T-helper 2 cell treated with Interferon-gamma antibody and Interleukin-4, amounts not matched to agents 5 μg/mL and 100 μg/mL, for 36 hours (primary cell): ENCODE results near the gene NEIL1.
"Not testable (repeated sequence)": the region's sequence is repeated elsewhere in the genome, so short reads cannot be mapped to it uniquely, and the experiment has no call there.

ENCODE experiments used
- DNase-seq: peaks from one replicate; pipeline ENCODE4 v3.0.0; 2021; ENCODE audit warnings: low spot score
- H3K27ac Mint-ChIP-seq: one replicate; pipeline ENCODE4 v1.8.0; 2021; ENCODE audit warnings: mild to moderate bottlenecking, mixed read lengths
- H3K27me3 Mint-ChIP-seq: one replicate; pipeline ENCODE4 v1.8.0; 2021; ENCODE audit warnings: low read depth, mixed read lengths
- H3K36me3 Mint-ChIP-seq: one replicate; pipeline ENCODE4 v1.8.0; 2021; ENCODE audit warnings: low read depth, mixed read lengths
- H3K4me1 Mint-ChIP-seq: one replicate; pipeline ENCODE4 v1.8.0; 2021; ENCODE audit warnings: low read depth, mixed read lengths
- H3K4me3 Mint-ChIP-seq: one replicate; pipeline ENCODE4 v1.8.0; 2022; ENCODE audit warnings: mild to moderate bottlenecking, moderate library complexity, mixed read lengths
- H3K9me3 Mint-ChIP-seq: one replicate; pipeline ENCODE4 v1.8.0; 2021; ENCODE audit warnings: mixed read lengths

Gene NEIL1

DNA sequence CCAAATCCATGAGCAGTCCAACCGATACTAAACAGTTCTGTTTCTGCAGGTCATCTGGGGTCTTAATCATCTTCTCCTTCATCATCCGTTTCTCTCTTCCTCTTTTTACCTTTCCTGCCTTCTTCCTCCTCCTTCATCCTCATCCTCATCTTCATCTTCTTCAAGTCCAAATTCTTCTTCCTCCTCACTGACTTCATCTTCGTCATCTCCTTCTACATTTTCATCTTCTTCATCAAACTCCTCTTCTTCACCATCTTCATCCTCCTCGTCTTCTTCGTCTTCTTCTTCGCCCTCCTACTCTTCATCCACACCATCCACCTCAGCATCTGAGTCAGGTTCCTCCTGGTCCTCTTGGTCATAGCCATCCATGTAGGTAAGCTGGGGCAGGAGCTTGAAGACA lies 25.1 kb upstream of the NEIL1 start:
- no peak for DNase-seq
- Mint-ChIP-seq H3K27me3 (peaks cover 8% of the 10 kb centered on the region), H3K36me3 (no peaks in the 10 kb centered on the region), H3K9me3 (no peaks in the 10 kb centered on the region), H3K4me3 (no peak overlapping the region), H3K4me1 (no peaks in the 10 kb centered on the region), H3K27ac (no peak overlapping the region)

DNA sequence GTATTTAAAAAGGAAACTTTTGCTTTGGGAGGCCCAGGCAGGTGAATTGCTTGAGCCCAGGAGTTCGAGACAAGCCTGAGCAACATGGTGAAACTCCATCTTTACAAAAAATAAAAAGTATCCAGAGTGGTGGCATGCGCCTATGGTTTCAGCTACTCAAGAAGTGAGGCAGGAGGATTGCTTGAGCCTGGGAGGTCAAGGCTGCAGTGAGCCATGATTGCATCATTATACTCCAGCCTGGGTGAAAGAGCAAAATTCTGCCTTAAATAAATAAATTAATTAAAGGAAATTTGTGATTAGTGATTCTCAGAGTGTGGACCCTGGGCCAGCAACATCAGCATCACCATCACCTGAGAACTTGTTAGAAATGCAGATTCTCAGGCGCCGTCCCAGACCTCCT lies 20.9 kb upstream of the NEIL1 start:
- Mint-ChIP-seq H3K4me3 (no peak overlapping the region), H3K27ac (no peak overlapping the region), H3K36me3 (no peaks in the 10 kb centered on the region), H3K9me3 (no peaks in the 10 kb centered on the region), H3K4me1 (no peaks in the 10 kb centered on the region), H3K27me3 (peaks cover 6% of the 10 kb centered on the region)
- DNase-seq = no peak

DNA sequence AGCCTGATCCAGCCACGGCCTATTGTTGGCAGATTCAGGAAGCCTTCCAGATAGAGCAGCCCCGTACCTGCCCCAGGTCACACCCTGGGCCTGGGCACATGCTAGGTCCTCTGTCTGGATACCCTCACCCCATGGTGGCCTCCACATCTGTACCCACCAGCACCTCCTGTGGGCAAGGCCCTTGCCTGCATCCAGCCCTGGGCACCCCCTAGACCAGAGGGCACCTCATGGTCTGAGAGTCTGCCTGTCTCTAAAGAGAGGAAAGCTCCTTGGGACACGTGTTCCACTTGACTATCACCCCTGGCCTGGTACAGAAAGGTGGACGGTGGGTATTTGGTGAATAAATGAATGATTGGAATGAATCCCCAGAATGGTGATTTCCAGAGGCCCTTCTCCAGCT lies 19.8 kb upstream of the NEIL1 start:
- Mint-ChIP-seq H3K4me1 (no peaks in the 10 kb centered on the region), H3K4me3 (no peak overlapping the region), H3K27ac (no peak overlapping the region), H3K9me3 (no peaks in the 10 kb centered on the region), H3K36me3 (no peaks in the 10 kb centered on the region), H3K27me3 (peaks cover 1% of the 10 kb centered on the region)
- no peak for DNase-seq

DNA sequence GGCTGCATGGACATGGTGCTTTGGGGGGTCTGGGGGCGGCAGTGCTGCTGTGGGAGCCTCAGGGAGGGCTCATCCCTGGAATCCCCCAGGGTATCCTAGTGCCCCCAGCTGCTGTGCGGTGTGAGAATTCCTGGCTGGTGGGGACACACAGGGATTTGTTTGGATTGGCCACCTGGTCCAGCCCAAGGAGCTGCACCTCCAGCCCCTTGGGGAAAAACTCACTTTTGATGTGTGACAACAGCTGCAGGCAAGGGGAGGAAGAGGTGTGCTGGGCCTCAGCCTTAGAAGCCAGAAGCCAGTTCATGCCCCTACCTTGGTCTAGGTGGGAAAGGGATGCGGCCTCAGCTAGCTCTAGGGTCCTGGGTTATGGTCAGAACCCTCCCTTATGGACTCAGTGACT lies 19.3 kb upstream of the NEIL1 start:
- Mint-ChIP-seq H3K27ac (no peak overlapping the region), H3K36me3 (no peaks in the 10 kb centered on the region), H3K4me3 (no peak overlapping the region), H3K4me1 (no peaks in the 10 kb centered on the region), H3K27me3 (no peaks in the 10 kb centered on the region), H3K9me3 (no peaks in the 10 kb centered on the region)
- no peak for DNase-seq

DNA sequence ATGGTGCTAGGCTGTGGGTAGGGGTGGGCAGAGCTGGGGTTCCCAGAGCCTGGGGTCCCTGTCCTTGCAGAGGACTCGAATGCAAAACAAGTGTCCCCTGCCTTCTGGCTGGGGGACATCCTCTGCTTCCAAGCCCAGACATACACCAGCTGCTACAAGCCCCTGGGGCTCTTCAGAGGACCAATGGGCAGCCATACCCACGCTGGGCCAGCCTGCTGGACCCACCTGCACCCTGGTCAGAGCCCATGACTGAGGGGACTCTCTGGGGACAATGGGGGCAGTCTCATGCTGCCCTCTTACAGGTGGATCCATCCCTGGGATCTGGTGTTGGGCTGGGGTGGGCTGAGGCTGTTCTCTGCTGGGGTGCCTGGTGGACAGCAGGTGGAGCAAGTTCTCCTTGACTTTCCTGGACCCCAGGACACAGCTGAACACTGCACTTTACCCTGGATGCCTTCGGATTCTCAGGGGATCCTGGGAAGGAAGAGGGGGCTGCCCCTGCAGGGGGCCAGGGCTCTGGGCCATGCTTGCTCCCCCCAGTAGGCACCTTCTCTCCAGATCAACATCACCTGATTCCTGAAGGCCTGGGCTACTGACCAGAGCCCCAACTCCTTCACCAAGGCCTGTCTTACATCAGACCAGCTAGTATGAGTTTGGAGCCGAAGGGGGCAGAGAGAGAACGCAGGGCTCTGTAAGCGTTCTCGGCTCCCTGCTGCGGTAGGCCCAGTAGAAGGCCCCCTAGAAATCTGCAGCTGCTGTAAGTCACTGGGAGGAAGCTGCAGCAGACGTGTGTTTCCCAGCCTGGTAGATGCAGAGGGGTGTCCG lies 18.1 kb upstream of the NEIL1 start:
- H3K36me3 Mint-ChIP-seq = no peaks in the 10 kb centered on the region
- H3K9me3 Mint-ChIP-seq = no peaks in the 10 kb centered on the region
- no peak overlapping the region for H3K4me3 Mint-ChIP-seq
- DNase-seq = no peak
- H3K27ac Mint-ChIP-seq = no peak overlapping the region
- H3K27me3 Mint-ChIP-seq = no peaks in the 10 kb centered on the region
- no peaks in the 10 kb centered on the region for H3K4me1 Mint-ChIP-seq

DNA sequence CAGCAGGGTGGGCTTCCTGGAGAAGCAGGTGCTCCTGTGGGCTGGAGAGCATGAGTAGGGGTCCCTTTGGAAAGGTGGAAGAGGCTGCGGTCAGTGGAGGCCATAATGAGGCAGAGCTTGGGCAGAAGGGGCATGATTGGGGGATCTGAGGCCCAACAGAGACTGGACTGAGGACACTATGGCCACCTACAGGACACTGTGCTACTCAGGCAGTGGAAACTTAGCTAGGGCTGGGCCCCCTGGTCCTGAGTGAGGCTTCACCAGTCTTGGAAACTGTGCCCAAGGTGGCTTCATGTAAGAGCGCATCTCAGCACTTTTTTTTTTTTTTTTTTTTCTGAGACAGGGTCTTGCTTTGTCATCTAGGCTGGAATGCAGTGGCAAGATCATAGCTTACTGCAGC lies 17.3 kb upstream of the NEIL1 start:
- no peak overlapping the region for H3K27ac Mint-ChIP-seq
- H3K9me3 Mint-ChIP-seq = no peaks in the 10 kb centered on the region
- H3K27me3 Mint-ChIP-seq = no peaks in the 10 kb centered on the region
- no peaks in the 10 kb centered on the region for H3K36me3 Mint-ChIP-seq
- no peak for DNase-seq
- H3K4me1 Mint-ChIP-seq = no peaks in the 10 kb centered on the region
- no peak overlapping the region for H3K4me3 Mint-ChIP-seq

DNA sequence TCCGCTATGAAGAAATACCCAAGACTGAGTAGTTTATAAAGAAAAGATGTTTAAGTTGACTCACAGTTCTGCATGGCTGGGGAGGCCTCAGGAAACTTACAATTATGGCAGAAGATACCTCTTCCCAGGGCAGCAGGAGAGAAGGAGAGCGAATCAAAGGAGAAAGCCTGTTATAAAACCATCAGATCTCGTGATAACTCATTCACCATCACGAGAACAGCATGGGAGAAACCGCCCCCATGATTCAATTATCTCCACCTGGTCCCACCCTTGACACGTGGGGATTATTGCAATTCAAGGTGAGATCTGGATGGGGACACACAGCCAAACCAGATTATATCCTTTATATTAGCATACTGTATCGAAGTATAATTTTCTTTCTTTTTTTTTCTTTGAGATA lies 14.7 kb upstream of the NEIL1 start:
- not testable (repeated sequence) for H3K9me3 Mint-ChIP-seq, H3K27ac Mint-ChIP-seq, H3K4me3 Mint-ChIP-seq

DNA sequence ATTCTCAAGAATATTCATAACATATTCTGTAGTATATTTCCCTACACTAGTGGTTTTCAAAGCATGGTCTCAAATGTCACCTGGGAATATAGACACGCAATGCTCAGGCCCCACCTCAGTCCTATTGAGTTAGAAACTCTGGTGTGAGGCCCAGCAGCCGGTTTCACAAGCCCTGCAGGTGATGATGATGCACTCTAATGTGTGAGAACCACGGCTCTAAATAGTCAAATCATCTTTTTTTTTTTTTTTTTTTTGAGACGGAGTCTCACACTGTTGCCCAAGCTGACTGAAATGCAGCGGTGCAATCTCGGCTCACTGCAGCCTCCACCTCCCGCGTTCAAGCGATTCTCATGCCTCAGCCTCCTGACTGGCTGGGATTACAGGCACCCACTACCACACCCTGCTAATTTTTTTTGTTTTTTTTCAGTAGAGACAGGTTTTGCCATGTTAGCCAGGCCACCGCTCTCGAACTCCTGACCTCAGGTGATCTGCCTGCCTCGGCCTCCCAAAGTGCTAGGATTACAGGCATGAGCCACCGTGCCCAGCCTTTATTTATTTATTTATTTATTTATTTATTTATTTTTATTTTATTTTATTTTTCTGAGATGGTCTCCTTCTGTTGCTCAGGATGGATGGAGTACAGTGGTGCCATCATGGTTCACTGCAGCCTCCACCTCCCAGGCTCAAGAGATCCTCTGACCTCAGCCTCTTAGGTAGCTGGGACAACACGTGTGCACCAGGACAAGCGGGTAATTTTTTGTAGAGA lies 13.0 kb upstream of the NEIL1 start:
- not testable (repeated sequence) for DNase-seq, H3K36me3 Mint-ChIP-seq, H3K9me3 Mint-ChIP-seq, H3K4me3 Mint-ChIP-seq, H3K27me3 Mint-ChIP-seq, H3K27ac Mint-ChIP-seq
- H3K4me1 Mint-ChIP-seq = peaks cover 14% of the 10 kb centered on the region

More for the DNA sequence above, 14.7 kb upstream of the NEIL1 start:
- DNase-seq, H3K27me3 Mint-ChIP-seq, H3K36me3 Mint-ChIP-seq: not testable (repeated sequence)
- H3K4me1 Mint-ChIP-seq = peaks cover 14% of the 10 kb centered on the region

DNA sequence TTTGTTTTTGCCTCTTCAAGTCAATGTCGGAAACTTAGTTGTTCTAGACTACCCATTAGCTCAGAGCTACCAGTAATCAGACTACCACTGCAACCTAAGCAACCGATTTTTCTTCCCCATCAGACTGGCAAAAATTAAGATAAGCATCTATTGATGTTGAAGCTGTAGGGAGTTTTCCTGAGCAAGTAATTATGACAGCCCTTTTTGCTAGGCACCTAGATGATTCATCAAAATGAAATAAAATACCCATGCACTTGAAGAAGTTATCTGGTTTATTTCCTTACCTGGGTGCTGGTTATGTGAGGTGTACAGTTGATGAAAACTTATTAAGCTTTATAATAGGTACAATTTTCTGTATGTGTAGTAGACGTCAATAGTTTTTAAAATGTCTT lies 11.5 kb upstream of the NEIL1 start:
- Mint-ChIP-seq H3K9me3 (no peaks in the 10 kb centered on the region), H3K4me3 (peak overlapping the region; percentile 99), H3K27me3 (no peaks in the 10 kb centered on the region), H3K27ac (no peak overlapping the region), H3K36me3 (no peaks in the 10 kb centered on the region), H3K4me1 (peaks cover 14% of the 10 kb centered on the region)
- no peak for DNase-seq

DNA sequence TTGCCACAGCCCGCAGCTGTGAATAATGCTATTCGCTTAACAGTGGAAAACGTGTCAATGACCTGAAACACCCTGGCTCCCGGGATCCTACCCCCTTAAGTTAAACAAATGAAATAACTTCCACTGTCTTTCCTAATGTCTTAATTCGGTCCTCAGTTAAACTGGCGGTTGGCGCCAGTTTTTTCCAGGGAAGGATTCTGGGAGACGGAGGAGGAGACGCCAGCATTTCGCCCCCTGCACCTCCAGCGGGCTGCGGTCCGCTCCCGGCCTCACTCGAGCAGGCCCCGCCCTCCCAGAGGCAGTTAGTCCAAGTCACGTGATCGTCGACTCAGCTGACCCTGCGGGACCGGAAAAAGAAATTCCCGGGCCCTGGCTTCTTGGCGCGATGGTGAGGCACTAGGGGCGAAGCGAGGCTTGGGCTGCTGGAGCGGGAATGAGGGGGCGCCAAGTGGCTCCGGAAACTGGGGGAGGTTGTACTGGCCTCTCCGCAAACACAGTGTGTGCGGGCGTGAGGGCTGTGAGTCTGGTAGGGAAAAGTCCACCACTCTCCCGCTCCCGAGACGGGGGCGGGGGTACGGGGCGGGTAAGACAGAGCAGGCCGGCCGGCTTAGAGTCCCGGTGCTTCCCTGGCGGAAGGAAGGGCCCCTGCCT lies 11.0 kb upstream of the NEIL1 start, which contains the start of gene COMMD4:
Gene COMMD4, plus strand, starts transcription at position 359 of the 651 bp plus-strand sequence. Its CDS starts 27 bp downstream, at position 386.
- peak; percentile 87 for DNase-seq
- H3K4me1 Mint-ChIP-seq = peaks cover 14% of the 10 kb centered on the region
- peak within 1 kb of the TSS; percentile 99 for H3K4me3 Mint-ChIP-seq
- peak within 1 kb of the TSS; percentile 96 for H3K27ac Mint-ChIP-seq
- no peaks in the 10 kb centered on the region for H3K9me3 Mint-ChIP-seq
- no peaks in the 10 kb centered on the region for H3K36me3 Mint-ChIP-seq
- no peaks in the 10 kb centered on the region for H3K27me3 Mint-ChIP-seq

DNA sequence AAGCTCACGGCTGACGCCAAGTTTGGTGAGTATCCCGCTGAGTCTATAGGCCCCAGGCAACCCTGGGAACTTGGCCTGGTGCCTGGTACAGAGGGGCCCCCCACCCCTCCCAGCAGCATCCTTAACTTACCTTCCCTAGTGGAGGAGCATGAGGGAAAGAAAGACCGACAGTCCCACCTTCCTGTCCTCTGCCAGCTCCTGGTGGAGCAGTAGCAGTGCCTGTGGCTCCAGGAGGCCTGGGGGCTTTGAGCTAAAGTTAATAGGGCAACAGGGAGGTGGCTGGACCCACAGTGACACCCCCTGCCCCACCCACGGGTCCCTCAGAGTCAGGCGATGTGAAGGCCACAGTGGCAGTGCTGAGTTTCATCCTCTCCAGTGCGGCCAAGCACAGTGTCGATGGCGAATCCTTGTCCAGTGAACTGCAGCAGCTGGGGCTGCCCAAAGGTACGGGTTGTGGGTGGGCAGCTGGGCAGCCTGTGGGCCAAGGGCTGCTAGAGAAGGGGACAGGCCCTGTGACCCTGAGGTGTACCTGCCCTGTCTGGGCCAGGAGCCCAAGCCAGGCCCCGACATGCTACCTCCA lies 8.1 kb upstream of the NEIL1 start:
- Mint-ChIP-seq H3K4me1 (peaks cover 14% of the 10 kb centered on the region), H3K27me3 (no peaks in the 10 kb centered on the region), H3K9me3 (no peaks in the 10 kb centered on the region), H3K27ac (no peak overlapping the region), H3K4me3 (no peak overlapping the region), H3K36me3 (peaks cover 3% of the 10 kb centered on the region)
- no peak for DNase-seq

DNA sequence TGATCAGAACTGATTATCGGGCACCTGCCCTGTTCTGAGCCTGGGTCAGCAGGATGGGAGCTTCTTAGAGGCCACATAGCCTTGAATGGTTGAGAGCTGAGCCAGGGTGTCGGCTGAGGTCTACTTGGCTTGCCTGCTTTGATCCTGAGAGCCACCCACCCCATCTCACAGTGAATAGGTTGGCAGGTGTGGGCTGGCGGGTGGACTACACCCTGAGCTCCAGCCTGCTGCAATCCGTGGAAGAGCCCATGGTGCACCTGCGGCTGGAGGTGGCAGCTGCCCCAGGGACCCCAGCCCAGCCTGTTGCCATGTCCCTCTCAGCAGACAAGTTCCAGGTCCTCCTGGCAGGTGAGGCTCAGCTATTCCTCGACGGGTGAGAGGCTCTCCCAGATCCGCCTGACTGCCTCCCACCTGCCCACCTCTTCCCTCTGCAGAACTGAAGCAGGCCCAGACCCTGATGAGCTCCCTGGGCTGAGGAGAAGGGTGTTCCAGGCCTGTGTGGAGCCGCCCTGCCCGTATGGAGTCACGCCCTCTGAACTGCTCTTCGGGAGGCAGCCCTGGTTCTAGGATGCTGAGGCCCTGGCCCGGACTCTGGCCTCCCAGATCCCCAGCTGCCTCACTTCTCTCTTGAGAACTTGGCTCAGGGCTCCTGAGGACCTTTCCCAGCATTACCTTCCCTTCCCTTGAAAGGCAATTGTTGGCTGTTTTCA lies 7.2 kb upstream of the NEIL1 start:
- H3K27ac Mint-ChIP-seq = no peak overlapping the region
- no peaks in the 10 kb centered on the region for H3K9me3 Mint-ChIP-seq
- H3K4me1 Mint-ChIP-seq = peaks cover 14% of the 10 kb centered on the region
- no peak overlapping the region for H3K4me3 Mint-ChIP-seq
- H3K27me3 Mint-ChIP-seq = peaks cover under 1% of the 10 kb centered on the region
- no peak for DNase-seq
- H3K36me3 Mint-ChIP-seq = peaks cover 3% of the 10 kb centered on the region

DNA sequence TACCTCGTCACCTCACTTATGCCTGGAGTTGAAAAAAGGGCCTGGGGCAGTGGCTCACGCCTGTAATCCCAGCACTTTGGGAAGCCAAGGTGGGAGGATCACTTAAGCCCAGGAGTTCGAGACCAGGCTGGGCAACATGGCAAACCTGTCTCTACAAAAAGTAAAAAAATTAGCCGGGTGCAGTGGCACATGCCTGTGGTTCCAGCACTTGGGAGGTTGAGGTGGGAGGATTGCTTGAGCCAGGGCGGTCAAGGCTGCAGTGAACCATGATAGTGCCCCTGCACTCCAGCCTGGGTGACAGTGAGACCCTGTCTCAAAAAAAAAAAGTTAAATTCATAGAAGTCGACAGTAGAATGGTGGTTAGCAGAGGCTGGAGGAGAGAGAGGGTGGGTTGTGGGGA lies 4.6 kb upstream of the NEIL1 start:
- Mint-ChIP-seq H3K36me3 (peaks cover 6% of the 10 kb centered on the region), H3K27me3 (peaks cover 21% of the 10 kb centered on the region), H3K27ac (no peak overlapping the region), H3K4me1 (peaks cover 4% of the 10 kb centered on the region), H3K9me3 (no peaks in the 10 kb centered on the region), H3K4me3 (no peak overlapping the region)
- no peak for DNase-seq
